ENCODE data around the gene CXCL14. TPM values are rescaled to one million over a fixed set of nuclear protein-coding genes. Genes with fewer than 3 reads are reported as not detected.
"Not testable (repeated sequence)": the region's sequence is repeated elsewhere in the genome, so short reads cannot be mapped to it uniquely, and the experiment has no call there.

The CXCL14 gene
- total RNA-seq, 2 donors from 2014 or later, result 17.9 to 49.4 TPM

DNA sequence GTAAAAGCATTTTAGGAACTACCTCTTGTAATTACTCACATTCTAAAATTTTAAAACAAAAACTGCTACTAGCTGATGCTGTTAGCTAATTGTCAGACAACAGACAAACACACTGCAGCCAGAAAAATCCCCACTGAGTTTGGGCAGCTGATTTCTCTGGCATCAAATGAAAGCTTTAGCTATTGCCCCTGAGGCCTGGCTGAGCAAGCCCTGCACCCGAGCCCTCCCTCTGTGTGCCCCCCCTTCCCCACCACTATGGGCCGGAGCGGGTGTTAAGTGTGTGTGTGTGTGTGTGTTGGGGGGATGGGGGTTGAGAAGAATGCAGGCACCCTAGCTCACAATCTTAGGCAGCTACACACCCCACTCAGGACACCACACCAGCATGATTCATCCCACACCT lies 45.5 kb downstream of the CXCL14 start:
- ATAC-seq (no peak), DNase-seq (no peak)
- Histone ChIP-seq H3K27me3 (peaks cover 0 to 24% of the 10 kb centered on the region in 2 donors), H3K27ac (no peak overlapping the region), H3K4me1 (peaks cover 15% of the 10 kb centered on the region), H3K36me3 (replicated peaks in 1 of 2; ENCODE audit: insufficient read depth in 1 of 2, low read depth in 2 of 2) (no peaks in the 10 kb centered on the region), H3K4me3 (no peak overlapping the region), H3K9me3 (no peaks in the 10 kb centered on the region)
- TF ChIP-seq POLR2A (IDR thresholded peaks at IDR 0.05), result no peak
- TF ChIP-seq, protein P1, sequence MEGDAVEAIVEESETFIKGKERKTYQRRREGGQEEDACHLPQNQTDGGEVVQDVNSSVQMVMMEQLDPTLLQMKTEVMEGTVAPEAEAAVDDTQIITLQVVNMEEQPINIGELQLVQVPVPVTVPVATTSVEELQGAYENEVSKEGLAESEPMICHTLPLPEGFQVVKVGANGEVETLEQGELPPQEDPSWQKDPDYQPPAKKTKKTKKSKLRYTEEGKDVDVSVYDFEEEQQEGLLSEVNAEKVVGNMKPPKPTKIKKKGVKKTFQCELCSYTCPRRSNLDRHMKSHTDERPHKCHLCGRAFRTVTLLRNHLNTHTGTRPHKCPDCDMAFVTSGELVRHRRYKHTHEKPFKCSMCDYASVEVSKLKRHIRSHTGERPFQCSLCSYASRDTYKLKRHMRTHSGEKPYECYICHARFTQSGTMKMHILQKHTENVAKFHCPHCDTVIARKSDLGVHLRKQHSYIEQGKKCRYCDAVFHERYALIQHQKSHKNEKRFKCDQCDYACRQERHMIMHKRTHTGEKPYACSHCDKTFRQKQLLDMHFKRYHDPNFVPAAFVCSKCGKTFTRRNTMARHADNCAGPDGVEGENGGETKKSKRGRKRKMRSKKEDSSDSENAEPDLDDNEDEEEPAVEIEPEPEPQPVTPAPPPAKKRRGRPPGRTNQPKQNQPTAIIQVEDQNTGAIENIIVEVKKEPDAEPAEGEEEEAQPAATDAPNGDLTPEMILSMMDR (IDR thresholded peaks at IDR 0.05), result no peak
- intact Hi-C loops (cut with DNase I), result no loop called here
- WGBS, 2 donors, result 37 to 41% methylated on average over 3 of the region's 3 CpGs

DNA sequence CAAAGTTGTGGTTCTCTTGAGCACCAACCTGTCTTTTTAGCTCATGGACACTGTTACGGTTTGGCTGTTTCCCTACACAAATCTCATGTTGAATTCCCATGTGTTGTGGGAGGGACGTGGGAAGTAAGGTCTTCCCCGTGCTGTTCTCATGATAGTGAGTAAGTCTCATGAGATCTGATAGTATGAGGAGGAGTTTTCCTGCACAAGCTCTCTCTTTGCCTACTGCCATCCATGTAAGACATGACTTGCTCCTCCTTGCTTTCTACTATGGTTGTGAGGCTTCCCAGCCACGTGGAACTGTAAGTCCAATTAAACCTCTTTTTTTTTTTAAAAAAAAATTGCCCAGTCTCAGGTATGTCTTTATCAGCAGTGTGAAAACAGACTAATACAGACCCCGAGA lies 49.2 kb downstream of the CXCL14 start:
- H3K27me3 ChIP-seq, result peaks cover 0 to 12% of the 10 kb centered on the region in 2 donors
- H3K4me3 ChIP-seq; intact Hi-C loops (cut with DNase I); ATAC-seq; H3K36me3 ChIP-seq (replicated peaks in 1 of 2; ENCODE audit: insufficient read depth in 1 of 2, low read depth in 2 of 2); DNase-seq; H3K27ac ChIP-seq; H3K4me1 ChIP-seq; H3K9me3 ChIP-seq: not testable (repeated sequence)
- 52 to 60% methylated on average over 5 of the region's 5 CpGs for WGBS, 2 donors

DNA sequence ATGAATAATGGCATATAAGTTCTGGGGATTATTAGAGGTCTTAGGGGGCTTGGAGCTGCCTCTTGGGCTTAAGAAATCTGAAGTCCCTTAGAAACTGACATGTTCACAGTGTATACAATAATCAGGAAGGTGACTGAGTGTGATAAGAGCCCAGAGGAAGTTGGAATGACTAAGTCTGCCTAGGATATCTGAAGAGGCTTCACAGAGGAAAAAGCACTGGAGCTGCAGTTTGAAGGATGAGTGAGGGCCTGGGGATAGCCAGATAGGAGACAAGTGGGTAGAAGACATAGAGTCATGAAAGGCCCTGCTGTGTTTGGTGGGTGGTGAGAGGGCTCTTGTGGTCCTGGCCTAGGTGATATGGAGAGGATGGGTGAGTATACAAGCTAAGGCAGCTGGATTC lies 51.9 kb downstream of the CXCL14 start:
- peaks cover 0 to 4% of the 10 kb centered on the region in 2 donors for H3K27me3 ChIP-seq
- no peaks in the 10 kb centered on the region for H3K4me1 ChIP-seq
- H3K27ac ChIP-seq, result no peak overlapping the region
- H3K4me3 ChIP-seq, result no peak overlapping the region
- ATAC-seq (no peak), DNase-seq (no peak)
- no peak for TF ChIP-seq POLR2A (IDR thresholded peaks at IDR 0.05)
- TF ChIP-seq, protein P1 (IDR thresholded peaks at IDR 0.05), result no peak
- intact Hi-C loops (cut with DNase I), result no loop called here
- no peaks in the 10 kb centered on the region for H3K9me3 ChIP-seq
- H3K36me3 ChIP-seq (replicated peaks in 1 of 2; ENCODE audit: insufficient read depth in 1 of 2, low read depth in 2 of 2), result no peaks in the 10 kb centered on the region

DNA sequence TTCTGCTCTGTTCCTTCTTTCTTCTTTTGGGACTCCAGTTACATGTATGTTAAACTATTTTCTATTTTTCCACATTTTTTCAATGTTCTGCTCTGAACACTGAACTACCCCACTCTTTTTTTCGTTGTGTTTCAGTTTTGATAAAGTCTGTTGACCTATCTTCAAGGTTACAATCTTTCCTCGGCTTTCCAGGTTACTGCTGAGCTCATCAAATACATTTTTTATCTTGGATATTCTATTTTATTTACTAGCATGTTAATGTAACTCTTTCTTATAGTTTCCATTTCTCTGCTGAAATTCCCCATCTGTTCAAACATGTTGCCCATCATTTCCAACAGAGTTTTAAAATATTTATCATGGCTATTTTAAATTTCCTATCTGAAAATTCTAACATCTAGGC lies 56.8 kb downstream of the CXCL14 start:
- peaks cover 0 to 4% of the 10 kb centered on the region in 2 donors for H3K27me3 ChIP-seq
- no peak for TF ChIP-seq POLR2A (IDR thresholded peaks at IDR 0.05)
- TF ChIP-seq, protein P1 (IDR thresholded peaks at IDR 0.05), result no peak
- no peak overlapping the region for H3K27ac ChIP-seq
- DNase-seq, result no peak
- intact Hi-C loops (cut with DNase I), result no loop called here
- no peak overlapping the region for H3K4me3 ChIP-seq
- 18 to 30% methylated on average over 2 of the region's 2 CpGs for WGBS, 2 donors
- no peaks in the 10 kb centered on the region for H3K9me3 ChIP-seq
- ATAC-seq, result no peak
- no peaks in the 10 kb centered on the region for H3K36me3 ChIP-seq (replicated peaks in 1 of 2; ENCODE audit: insufficient read depth in 1 of 2, low read depth in 2 of 2)
- H3K4me1 ChIP-seq, result no peaks in the 10 kb centered on the region

Other genes with a start within 250 kb of the CXCL14 start
- 100 to 1,000 TPM in 1 of 2 donors, 10 to 100 TPM in 1; 78.9 to 142 TPM for gene MACROH2A1, start 179.8 kb downstream of the CXCL14 start, total RNA-seq
- gene DCANP1, start 131.6 kb downstream of the CXCL14 start, total RNA-seq, result under 1 TPM in 1 of 2 donors, not detected in 1; under 0.01 TPM
- gene TIFAB, start 126.6 kb downstream of the CXCL14 start, total RNA-seq, result not detected
- gene NEUROG1, start 43.0 kb downstream of the CXCL14 start, total RNA-seq, result not detected